PC-9 (cell line): ENCODE measurements around the gene GALNT14. TPM values are rescaled to one million over a fixed set of nuclear protein-coding genes. Genes with fewer than 3 reads are reported as not detected.

Source experiments
- BruUV-seq: library from RNA; stranded (reverse); fragments of 400-500 nt; replicated peaks from 2 replicates; lab custom pipeline; 2021; lab: Mats Ljungman, UMichigan
- CTCF ChIA-PET: fragments of 300-600 bp; sonication (Branson Sonifier 250); formaldehyde crosslinking; loops from one replicate; lab custom pipeline; 2022; ENCODE audit warnings: antibody characterized with exemption; lab: Charles Lee
- POLR2A ChIA-PET: fragments of 300-600 bp; sonication (Branson Sonifier 250); formaldehyde crosslinking; loops from one replicate; lab custom pipeline; 2022; ENCODE audit warnings: antibody characterized with exemption; ENCODE audit not compliant: unreplicated experiment; lab: Charles Lee
- DNase-seq, 2 experiments: peaks; one replicate each; pipeline versions ENCODE4 v3.0.0 to v3.0.0-alpha.2; 2015 to 2022; ENCODE audit warnings: mixed read lengths in 1 of 2
- H2AFZ ChIP-seq: fragments of 200-600 bp; sonication (generic); 2 replicates; pipeline ENCODE4 v1.8.1; 2017; ENCODE audit warnings: antibody characterized with exemption
- H3F3A ChIP-seq: fragments of 200-600 bp; sonication (generic); 2 replicates; pipeline ENCODE4 v1.8.1; 2017; ENCODE audit warnings: antibody characterized with exemption, mild to moderate bottlenecking, low read depth; ENCODE audit not compliant: insufficient read depth
- H3K27ac ChIP-seq: fragments of 200-600 bp; sonication (generic); 2 replicates; pipeline ENCODE4 v1.6.1; 2016; ENCODE audit warnings: mixed run types
- H3K27me3 ChIP-seq: fragments of 200-600 bp; sonication (generic); 2 replicates; pipeline ENCODE4 v1.6.1; 2016; ENCODE audit warnings: low read depth, mixed run types; ENCODE audit not compliant: insufficient read depth
- H3K36me3 ChIP-seq: fragments of 200-600 bp; sonication (generic); 2 replicates; pipeline ENCODE4 v1.6.1; 2016; ENCODE audit warnings: low read depth, mixed run types
- H3K4me1 ChIP-seq: fragments of 200-600 bp; sonication (generic); replicated peaks from 2 replicates; pipeline ENCODE4 v1.6.1; 2016; ENCODE audit warnings: mixed run types; ENCODE audit not compliant: insufficient read depth
- H3K4me2 ChIP-seq: fragments of 200-600 bp; sonication (generic); 2 replicates; pipeline ENCODE4 v1.6.1; 2017; ENCODE audit warnings: mixed run types
- H3K4me3 ChIP-seq: fragments of 200-600 bp; sonication (generic); 2 replicates; pipeline ENCODE4 v1.6.1; 2016; ENCODE audit warnings: mixed run types
- H3K79me2 ChIP-seq: fragments of 200-600 bp; sonication (generic); 2 replicates; pipeline ENCODE4 v1.6.1; 2017; ENCODE audit warnings: low read depth, mixed run types
- H3K9me2 ChIP-seq: fragments of 200-600 bp; sonication (generic); 2 replicates; pipeline ENCODE4 v1.8.1; 2017; ENCODE audit warnings: mild to moderate bottlenecking; ENCODE audit not compliant: insufficient read depth
- H3K9me3 ChIP-seq: fragments of 200-600 bp; sonication (generic); 2 replicates; pipeline ENCODE4 v1.8.1; 2016; ENCODE audit warnings: low read depth; ENCODE audit not compliant: insufficient read depth
- H4K20me1 ChIP-seq: fragments of 200-600 bp; sonication (generic); 2 replicates; pipeline ENCODE4 v1.8.1; 2017; ENCODE audit not compliant: insufficient read depth
- EZH2 ChIP-seq: fragments of 200-600 bp; sonication (generic); IDR thresholded peaks from 2 replicates; pipeline ENCODE4 v1.8.0; 2017; ENCODE audit warnings: antibody characterized with exemption, low read depth
- intact Hi-C: fragments of 100-400 bp; cut with micrococcal nuclease; formaldehyde crosslinking; loops from one replicate; pipeline ENCODE4 v1.10.0; 2022; ENCODE audit not compliant: unreplicated experiment
- total RNA-seq: library from RNA; stranded (reverse); gene quantifications from 2 replicates; pipeline ENCODE4 v1.2.3, GENCODE V29; 2021
- TF ChIP-seq, protein P1 (sequence below): fragments of 200-600 bp; sonication (generic); conservative IDR thresholded peaks from 2 replicates; pipeline ENCODE4 v1.6.1; 2017; ENCODE audit warnings: mixed run types, antibody characterized with exemption, mild to moderate bottlenecking, moderate library complexity

The GALNT14 gene
- total RNA-seq, 1 experiment from 2014 or later: 3.1 TPM

DNA sequence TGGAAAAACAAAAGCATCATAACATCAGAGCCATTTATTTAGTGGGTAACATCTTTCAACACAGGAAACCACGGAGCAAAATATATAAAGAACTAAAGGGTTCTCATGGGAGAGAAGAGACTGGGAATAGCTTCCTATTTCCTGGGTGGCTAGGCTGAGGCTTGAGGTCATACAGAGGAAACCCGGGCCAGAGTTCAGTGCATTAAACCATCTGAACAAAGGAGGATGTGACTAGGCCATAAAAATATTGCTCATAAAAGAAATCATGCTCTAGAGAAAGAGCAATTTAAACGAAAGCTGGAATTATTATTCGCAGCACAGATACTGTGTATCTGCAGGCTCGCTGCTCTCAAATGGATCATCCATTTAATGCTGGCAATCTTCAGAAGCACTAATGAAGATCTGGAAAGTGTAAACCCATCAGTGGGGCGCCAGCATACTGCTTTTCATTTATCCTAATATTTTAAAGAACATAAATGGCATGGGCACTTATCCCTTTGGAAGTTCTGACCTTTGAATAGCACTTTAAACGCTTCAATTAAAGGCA, 83.3 kb downstream of the GALNT14 start:
- Histone ChIP-seq H3K4me1 (no peaks in the 10 kb centered on the region), H3K4me2 (no peak overlapping the region), H3K4me3 (no peak overlapping the region), H3K27ac (no peak overlapping the region), H3K36me3 (no peaks in the 10 kb centered on the region), H3K27me3 (no peaks in the 10 kb centered on the region), H3K79me2 (peaks cover 36% of the 10 kb centered on the region), H3F3A (no peaks in the 10 kb centered on the region), H3K9me3 (no peaks in the 10 kb centered on the region), H3K9me2 (no peaks in the 10 kb centered on the region), H2AFZ (no peak overlapping the region), H4K20me1 (peaks cover 15% of the 10 kb centered on the region; the same call in 1 of the 2 replicates)
- ChIA-PET CTCF (no interaction called here), POLR2A (no interaction called here)
- no peak for DNase-seq
- TF ChIP-seq, protein P1, sequence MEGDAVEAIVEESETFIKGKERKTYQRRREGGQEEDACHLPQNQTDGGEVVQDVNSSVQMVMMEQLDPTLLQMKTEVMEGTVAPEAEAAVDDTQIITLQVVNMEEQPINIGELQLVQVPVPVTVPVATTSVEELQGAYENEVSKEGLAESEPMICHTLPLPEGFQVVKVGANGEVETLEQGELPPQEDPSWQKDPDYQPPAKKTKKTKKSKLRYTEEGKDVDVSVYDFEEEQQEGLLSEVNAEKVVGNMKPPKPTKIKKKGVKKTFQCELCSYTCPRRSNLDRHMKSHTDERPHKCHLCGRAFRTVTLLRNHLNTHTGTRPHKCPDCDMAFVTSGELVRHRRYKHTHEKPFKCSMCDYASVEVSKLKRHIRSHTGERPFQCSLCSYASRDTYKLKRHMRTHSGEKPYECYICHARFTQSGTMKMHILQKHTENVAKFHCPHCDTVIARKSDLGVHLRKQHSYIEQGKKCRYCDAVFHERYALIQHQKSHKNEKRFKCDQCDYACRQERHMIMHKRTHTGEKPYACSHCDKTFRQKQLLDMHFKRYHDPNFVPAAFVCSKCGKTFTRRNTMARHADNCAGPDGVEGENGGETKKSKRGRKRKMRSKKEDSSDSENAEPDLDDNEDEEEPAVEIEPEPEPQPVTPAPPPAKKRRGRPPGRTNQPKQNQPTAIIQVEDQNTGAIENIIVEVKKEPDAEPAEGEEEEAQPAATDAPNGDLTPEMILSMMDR: no peak
- BruUV-seq: no TSS peak
- intact Hi-C loops: no loop called here

DNA sequence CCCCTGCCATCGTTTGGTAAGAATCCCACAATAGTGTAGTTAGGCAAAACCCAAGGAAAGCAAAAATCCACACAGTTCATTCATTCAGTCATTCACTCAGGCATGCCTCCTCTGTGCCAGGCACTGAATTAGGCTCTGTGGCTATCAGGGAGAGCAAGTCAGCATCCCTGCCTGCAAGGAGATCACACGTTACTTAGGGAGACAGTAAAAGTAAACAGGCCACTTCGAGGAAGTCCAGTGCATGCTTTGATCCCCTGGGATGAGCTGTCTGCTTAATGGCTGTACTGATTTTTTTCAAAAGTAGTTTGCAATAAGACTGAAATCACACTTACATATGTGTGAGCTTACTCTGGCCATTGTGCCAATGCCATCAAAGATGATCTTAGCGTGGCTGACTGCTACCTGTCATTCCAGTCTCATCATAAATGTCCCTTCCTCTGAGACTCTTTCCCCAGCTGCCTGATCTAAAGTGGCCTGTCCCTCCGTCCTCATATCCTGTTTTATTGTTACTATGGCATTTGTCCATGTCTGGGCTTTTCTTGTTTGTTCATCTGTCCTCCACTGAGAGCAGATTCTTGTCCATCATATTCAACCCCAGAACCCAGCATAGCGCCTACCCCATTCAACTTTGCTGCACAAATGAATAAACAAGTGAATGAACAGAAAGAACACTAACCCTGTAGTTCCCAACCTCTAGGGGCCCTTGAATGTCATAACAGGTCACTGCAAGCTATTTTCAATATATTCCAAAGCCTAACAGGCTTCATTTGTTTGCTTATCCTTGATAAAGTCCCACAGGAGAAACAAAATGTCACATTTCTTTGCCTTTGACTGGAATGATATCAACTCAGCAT, 84.1 kb downstream of the GALNT14 start:
- Histone ChIP-seq H3K36me3 (no peaks in the 10 kb centered on the region), H4K20me1 (peaks cover 15% of the 10 kb centered on the region; the same call in 1 of the 2 replicates), H3K4me3 (no peak overlapping the region), H3K4me1 (no peaks in the 10 kb centered on the region), H3K9me3 (no peaks in the 10 kb centered on the region), H2AFZ (no peak overlapping the region), H3K79me2 (peaks cover 35% of the 10 kb centered on the region), H3K27ac (no peak overlapping the region), H3K27me3 (no peaks in the 10 kb centered on the region), H3K9me2 (no peaks in the 10 kb centered on the region), H3F3A (no peaks in the 10 kb centered on the region), H3K4me2 (no peak overlapping the region)
- TF ChIP-seq EZH2: no peak
- TF ChIP-seq, protein P1: no peak
- DNase-seq: no peak
- ChIA-PET CTCF (no interaction called here), POLR2A (no interaction called here)
- intact Hi-C loops: no loop called here
- BruUV-seq: no TSS peak

DNA sequence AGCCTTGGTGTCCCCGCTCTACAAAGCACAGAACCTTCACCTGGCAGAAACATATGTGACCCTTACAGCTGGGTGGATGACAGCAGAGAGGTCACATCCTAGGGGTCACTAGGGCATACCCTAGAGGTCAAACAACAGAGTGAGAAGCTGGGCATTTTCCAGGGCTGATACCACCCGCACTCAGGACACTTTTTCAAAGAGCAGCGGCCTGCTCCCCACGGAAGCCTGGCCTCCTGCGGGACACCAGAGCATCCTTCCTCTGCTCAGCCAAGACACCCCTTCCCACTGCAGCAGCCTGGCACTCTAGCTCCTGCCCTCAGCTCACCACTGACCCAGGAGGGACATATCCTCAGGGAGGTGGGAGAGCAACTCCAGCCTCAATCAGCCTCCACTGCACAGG, 86.0 kb downstream of the GALNT14 start:
- Histone ChIP-seq H3K4me2 (no peak overlapping the region), H3K9me2 (no peaks in the 10 kb centered on the region), H3K79me2 (peaks cover 35% of the 10 kb centered on the region), H3K27me3 (no peaks in the 10 kb centered on the region), H3K36me3 (no peaks in the 10 kb centered on the region), H3K9me3 (no peaks in the 10 kb centered on the region), H4K20me1 (peaks cover 7% of the 10 kb centered on the region; the same call in 1 of the 2 replicates), H3K27ac (no peak overlapping the region), H2AFZ (no peak overlapping the region), H3K4me3 (no peak overlapping the region), H3K4me1 (no peaks in the 10 kb centered on the region), H3F3A (no peaks in the 10 kb centered on the region)
- TF ChIP-seq EZH2: no peak
- TF ChIP-seq, protein P1: no peak
- CTCF ChIA-PET: no interaction called here
- no TSS peak for BruUV-seq
- POLR2A ChIA-PET: no interaction called here
- DNase-seq: no peak
- intact Hi-C loops: no loop called here
